ENCODE data around the gene CLSTN2. TPM values are rescaled to one million over a fixed set of nuclear protein-coding genes. Genes with fewer than 3 reads are reported as not detected.

Gene CLSTN2
- polyA plus RNA-seq, 3 donors: not detected

DNA sequence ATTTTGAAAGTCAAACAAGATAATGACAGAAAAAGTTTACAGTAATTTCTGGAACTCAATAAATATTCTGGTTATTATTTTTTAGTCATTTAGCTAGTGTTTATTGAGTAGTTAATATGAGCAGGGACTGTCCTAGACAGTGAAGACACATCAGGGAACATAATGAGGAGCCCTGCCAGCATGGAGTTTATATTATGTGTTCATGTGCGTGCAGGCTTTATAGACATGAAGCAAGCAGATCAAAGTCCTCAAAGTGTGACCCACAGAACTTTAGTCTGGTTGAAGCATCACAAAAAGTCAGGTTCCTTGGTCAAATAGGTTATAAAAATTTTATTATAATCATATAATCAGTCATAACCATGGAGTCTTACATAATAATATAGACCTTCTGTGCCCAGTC lies 289.3 kb downstream of the CLSTN2 start:
- Mint-ChIP-seq H3K9me3 (peaks cover 4 to 16% (median 8%) of the 10 kb centered on the region in 7 donors), H3K4me3 (no peak overlapping the region), H3K27ac (no peak overlapping the region), H3K27me3 (ENCODE audit: low read depth in 3 of 3) (no peaks in the 10 kb centered on the region), H3K36me3 (no peaks in the 10 kb centered on the region), H3K4me1 (no peaks in the 10 kb centered on the region)
- Histone ChIP-seq H3K27ac (ENCODE audit: low read depth in 1 of 2, low read length in 2 of 2) (no peak overlapping the region), H2AFZ (ENCODE audit: insufficient read depth, low read depth, low read length, poor library complexity, severe bottlenecking) (no peak overlapping the region), H3K79me2 (ENCODE audit: insufficient read depth, low read length) (no peaks in the 10 kb centered on the region), H3K27me3 (ENCODE audit: control insufficient read depth in 2 of 2, insufficient read depth in 2 of 2, low read length in 2 of 2) (no peaks in the 10 kb centered on the region), H3K36me3 (replicated peaks in 1 of 2; ENCODE audit: control insufficient read depth in 1 of 2, insufficient read depth in 2 of 2, low read length in 2 of 2) (no peaks in the 10 kb centered on the region), H4K20me1 (ENCODE audit: insufficient read depth, low read length) (no peaks in the 10 kb centered on the region), H3K9ac (ENCODE audit: insufficient read depth, low read length, poor library complexity, severe bottlenecking) (no peak overlapping the region), H3K4me1 (ENCODE audit: control insufficient read depth in 1 of 2, insufficient read depth in 2 of 2, low read length in 2 of 2) (no peaks in the 10 kb centered on the region), H3K4me3 (replicated peaks in 1 of 3; ENCODE audit: low read depth in 2 of 3, low read length in 3 of 3) (no peak overlapping the region), H3K4me2 (replicated peaks; ENCODE audit: extremely low read depth, low read length, poor library complexity, severe bottlenecking) (no peak overlapping the region), H3K9me3 (replicated peaks in 1 of 2; ENCODE audit: control insufficient read depth in 1 of 2, insufficient read depth in 1 of 2, low read length in 2 of 2) (no peaks in the 10 kb centered on the region)
- TF ChIP-seq, protein P1, sequence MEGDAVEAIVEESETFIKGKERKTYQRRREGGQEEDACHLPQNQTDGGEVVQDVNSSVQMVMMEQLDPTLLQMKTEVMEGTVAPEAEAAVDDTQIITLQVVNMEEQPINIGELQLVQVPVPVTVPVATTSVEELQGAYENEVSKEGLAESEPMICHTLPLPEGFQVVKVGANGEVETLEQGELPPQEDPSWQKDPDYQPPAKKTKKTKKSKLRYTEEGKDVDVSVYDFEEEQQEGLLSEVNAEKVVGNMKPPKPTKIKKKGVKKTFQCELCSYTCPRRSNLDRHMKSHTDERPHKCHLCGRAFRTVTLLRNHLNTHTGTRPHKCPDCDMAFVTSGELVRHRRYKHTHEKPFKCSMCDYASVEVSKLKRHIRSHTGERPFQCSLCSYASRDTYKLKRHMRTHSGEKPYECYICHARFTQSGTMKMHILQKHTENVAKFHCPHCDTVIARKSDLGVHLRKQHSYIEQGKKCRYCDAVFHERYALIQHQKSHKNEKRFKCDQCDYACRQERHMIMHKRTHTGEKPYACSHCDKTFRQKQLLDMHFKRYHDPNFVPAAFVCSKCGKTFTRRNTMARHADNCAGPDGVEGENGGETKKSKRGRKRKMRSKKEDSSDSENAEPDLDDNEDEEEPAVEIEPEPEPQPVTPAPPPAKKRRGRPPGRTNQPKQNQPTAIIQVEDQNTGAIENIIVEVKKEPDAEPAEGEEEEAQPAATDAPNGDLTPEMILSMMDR (IDR thresholded peaks at IDR 0.05): no peak
- intact Hi-C loops (cut with micrococcal nuclease): no loop called here
- no peak for DNase-seq
- 60% methylated on average over 1 of the region's 1 CpG for WGBS (ENCODE audit: insufficient coverage)

DNA sequence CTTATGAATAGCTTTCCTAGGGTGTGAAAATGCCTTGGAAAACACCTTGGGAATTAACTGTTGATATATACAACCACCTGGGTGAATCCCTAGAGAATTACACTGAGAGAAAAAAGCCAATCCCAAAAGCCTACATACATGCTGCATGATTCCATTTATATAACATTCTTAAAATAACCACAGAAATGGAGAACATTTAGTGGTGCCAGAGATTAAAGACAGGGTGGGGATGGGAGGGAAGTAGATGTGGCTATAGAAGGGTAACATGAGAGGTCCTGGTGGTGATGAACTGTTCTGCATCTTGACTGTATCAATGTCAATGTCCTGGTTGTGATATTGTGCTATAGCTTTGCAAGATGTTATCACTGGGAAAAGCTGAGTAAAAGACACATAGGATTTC lies 291.0 kb downstream of the CLSTN2 start:
- H4K20me1 ChIP-seq (ENCODE audit: insufficient read depth, low read length): no peaks in the 10 kb centered on the region
- no peaks in the 10 kb centered on the region for H3K36me3 Mint-ChIP-seq
- intact Hi-C loops (cut with micrococcal nuclease): no loop called here
- no peak overlapping the region for H3K4me3 ChIP-seq (replicated peaks in 1 of 3; ENCODE audit: low read depth in 2 of 3, low read length in 3 of 3)
- H3K36me3 ChIP-seq (replicated peaks in 1 of 2; ENCODE audit: control insufficient read depth in 1 of 2, insufficient read depth in 2 of 2, low read length in 2 of 2): no peaks in the 10 kb centered on the region
- no peak overlapping the region for H3K27ac Mint-ChIP-seq
- no peaks in the 10 kb centered on the region for H3K4me1 Mint-ChIP-seq
- H3K4me3 Mint-ChIP-seq: no peak overlapping the region
- no peaks in the 10 kb centered on the region for H3K4me1 ChIP-seq (ENCODE audit: control insufficient read depth in 1 of 2, insufficient read depth in 2 of 2, low read length in 2 of 2)
- no peak for DNase-seq
- peaks cover 5 to 17% (median 9%) of the 10 kb centered on the region in 7 donors for H3K9me3 Mint-ChIP-seq
- no peaks in the 10 kb centered on the region for H3K9me3 ChIP-seq (replicated peaks in 1 of 2; ENCODE audit: control insufficient read depth in 1 of 2, insufficient read depth in 1 of 2, low read length in 2 of 2)
- TF ChIP-seq, protein P1 (IDR thresholded peaks at IDR 0.05): no peak
- no peak overlapping the region for H3K9ac ChIP-seq (ENCODE audit: insufficient read depth, low read length, poor library complexity, severe bottlenecking)
- no peak overlapping the region for H3K27ac ChIP-seq (ENCODE audit: low read depth in 1 of 2, low read length in 2 of 2)
- no peak overlapping the region for H3K4me2 ChIP-seq (replicated peaks; ENCODE audit: extremely low read depth, low read length, poor library complexity, severe bottlenecking)
- H2AFZ ChIP-seq (ENCODE audit: insufficient read depth, low read depth, low read length, poor library complexity, severe bottlenecking): no peak overlapping the region
- no peaks in the 10 kb centered on the region for H3K79me2 ChIP-seq (ENCODE audit: insufficient read depth, low read length)
- no peaks in the 10 kb centered on the region for H3K27me3 ChIP-seq (ENCODE audit: control insufficient read depth in 2 of 2, insufficient read depth in 2 of 2, low read length in 2 of 2)
- peaks cover 0 to 2% (median 0%) of the 10 kb centered on the region in 3 donors for H3K27me3 Mint-ChIP-seq (ENCODE audit: low read depth in 3 of 3)
